Measurements from ENCODE around the gene IP6K2.
A peak's percentile ranks its signal among the peaks of the same experiment; 100 is the strongest.
"Not testable (repeated sequence)": the region's sequence is repeated elsewhere in the genome, so short reads cannot be mapped to it uniquely, and the experiment has no call there.

IP6K2 gene

DNA sequence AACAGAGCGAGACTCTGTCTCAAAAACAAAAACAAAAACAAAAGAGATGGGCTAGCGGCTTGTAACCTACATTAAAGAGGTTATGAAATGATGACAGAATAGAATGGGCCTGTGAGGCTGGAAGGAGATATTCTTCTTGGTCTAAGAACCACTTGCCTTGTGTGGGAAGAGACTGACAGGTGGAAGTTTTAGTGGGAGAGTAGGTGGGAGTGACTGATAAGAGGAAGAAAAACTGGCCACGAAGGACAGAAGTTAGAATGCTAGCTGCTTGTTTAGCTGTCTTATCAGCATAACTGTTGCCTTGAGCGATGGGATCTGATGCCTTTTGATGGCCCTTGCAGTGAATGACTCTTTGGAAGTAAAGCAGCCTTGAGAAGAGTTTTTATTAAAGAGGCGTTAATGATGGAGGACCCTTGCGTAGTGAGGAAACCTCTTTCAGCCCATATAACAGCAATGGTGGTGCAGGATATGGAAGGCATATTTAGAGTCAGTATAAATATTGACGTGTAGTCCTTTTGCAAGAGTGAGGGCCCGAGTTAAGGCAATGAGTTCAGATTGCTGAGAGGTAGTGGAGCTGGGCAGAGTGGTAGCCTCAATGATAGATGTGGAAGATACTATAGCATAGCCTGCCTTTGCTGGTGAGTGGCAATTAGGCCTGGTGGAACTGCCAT is 8.3 kb upstream of the IP6K2 start:
- DNase-seq, result not testable (repeated sequence)

DNA sequence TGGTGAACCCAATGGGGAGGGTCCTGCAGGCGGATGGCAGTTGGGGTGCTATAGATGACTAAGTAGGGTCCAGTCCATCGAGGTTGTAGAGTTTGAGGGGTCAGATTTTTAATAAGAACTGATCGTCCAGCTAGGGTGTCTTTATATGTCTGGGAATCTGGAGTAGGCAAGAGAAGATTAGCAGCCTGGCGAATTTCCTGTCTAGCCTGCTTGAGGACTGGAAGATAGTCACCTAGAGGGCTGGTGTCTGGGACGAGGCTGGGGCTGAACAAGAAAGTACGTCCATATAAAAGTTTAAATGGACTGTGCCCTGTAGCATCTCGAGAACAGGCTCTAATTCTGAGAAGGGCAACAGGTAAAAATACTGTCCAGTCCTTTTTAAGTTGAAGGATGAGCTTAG is 6.7 kb upstream of the IP6K2 start:
- DNase-seq, result no peak

DNA sequence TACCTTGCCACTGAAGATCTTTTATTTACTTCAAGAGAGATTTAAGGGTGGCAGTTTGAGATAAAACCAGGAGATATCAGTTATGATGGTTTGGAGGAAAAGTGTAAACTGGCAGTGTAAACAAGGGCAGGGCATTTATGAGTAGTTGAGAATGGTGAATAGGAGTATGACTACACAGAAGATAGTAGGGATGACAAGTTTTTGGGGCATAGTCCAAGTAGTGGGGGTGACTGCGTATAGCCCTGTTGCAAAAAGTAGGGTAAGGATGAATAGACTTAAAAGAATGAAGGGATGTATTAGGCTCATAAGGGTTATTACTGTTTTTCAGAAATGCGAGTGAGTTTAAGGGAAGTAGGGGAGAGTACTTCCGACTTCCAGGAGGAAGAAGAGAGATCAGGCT is 6.3 kb upstream of the IP6K2 start:
- DNase-seq, result not testable (repeated sequence)

DNA sequence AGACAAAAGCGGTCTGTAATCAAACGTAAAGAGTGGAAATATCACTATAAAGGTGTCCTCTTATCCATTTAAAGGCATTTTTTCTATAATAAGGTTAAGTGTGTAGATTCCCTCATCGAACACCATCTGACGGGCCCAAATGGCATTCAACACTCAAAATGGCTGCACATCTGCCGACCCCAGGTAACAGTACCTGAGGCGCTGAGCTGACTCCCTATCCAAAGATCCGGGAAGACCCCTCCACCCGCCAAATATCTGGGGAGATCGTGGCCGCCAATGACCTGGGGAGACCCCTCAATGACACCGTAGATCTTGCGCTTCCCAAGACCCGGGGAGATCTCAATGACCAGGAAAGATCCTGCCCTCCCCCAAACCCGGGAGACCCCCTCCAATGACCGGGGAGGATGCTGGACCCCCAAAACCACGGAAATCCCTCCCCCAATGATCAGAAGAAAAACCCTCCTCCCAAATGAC is 476 bp downstream of the IP6K2 start:
- DNase-seq, result peak; percentile 17

DNA sequence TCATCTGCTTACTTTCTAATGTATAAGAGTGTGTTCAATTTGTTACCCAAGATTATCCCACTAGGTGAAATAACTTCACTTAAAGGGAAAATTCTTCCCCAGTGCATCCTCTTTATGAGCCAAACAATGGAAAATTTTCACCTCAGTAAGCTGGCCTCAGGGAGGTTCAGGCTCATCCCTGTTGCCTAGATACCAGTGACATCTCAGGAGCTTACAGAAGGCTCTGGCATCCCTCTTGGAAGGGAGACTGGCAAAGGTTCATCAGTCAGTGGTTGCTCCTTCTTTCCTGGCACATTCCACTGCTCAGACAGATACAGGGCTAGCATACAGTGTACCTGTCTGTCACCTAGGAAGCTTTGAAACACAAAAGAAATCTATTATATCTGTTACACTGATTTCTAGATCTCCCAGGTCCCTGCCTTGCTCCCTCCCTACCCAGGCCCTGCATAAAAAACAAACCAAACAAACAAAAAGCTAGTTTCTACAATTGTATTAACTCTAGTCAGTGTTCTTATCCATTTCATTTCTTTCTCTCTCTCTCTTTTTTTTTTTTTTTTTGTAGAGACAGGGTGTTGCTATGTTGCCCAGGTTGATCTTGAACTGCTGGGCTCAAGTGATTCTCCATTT is 1.7 kb downstream of the IP6K2 start:
- peak; percentile 52 for DNase-seq

DNA sequence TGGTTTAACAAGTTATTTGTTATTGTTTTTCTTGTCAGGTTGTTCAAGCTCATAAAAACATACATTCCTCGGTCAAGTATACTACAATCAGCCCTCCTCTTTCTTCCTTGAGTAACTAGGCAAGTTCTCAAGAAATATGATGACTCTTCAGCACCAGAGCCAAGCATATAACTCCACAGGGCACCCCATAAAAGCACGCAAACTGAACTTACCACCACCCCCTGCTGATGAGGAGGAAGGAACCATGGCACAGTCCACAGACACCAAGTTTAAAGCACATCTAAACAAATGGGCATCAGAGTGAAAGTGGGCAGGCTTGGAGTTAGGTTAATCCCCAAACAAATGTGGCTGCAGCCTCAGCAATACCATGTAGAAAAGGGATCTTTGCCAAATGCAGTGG is 5.3 kb downstream of the IP6K2 start:
- no peak for DNase-seq

GRCh38 chr3:48709051-48709461 is 8.0 kb downstream of the IP6K2 start:
- peak; percentile 45 for DNase-seq

DNA sequence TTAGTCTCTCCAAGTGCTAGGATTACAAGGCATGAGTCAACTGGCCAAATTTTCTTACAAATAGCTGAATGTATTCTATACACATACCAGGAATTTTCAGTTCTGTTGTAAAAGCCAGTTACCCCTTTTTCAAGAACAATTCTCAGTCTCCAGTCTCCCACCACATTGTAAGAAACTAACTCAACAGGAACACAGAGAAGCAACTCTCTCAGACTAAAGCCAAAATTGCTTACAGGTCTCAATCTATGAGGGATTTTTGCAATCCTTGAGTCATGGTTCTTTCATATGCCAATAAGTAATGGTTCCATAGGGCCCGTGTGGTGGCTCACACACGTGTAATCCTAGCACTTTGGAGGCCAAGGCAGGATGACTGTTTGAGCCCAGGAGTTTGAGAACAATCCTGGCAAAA is 8.5 kb downstream of the IP6K2 start:
- peak; percentile 23 for DNase-seq

DNA sequence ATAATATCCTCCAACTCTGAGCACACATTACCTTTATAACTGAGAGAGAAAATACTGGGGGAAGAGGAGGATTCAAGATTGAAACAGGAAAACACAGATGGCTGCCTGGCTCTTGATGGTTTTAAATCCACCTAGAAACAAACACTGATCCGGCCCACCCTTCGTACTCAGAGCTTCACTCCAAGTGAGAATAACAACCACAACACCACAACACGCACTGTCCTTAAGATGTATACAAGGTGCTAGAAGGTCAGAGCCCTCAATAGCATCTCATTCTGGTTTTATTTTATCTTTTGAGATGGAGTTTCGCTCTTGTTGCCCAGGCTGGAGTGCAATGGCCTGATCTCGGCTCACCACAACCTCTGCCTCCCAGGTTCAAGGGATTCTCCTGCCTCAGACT is 9.9 kb downstream of the IP6K2 start:
- DNase-seq, result no peak

GRCh38 chr3:48702320-48702920 is 14.6 kb downstream of the IP6K2 start:
- DNase-seq, result no peak

DNA sequence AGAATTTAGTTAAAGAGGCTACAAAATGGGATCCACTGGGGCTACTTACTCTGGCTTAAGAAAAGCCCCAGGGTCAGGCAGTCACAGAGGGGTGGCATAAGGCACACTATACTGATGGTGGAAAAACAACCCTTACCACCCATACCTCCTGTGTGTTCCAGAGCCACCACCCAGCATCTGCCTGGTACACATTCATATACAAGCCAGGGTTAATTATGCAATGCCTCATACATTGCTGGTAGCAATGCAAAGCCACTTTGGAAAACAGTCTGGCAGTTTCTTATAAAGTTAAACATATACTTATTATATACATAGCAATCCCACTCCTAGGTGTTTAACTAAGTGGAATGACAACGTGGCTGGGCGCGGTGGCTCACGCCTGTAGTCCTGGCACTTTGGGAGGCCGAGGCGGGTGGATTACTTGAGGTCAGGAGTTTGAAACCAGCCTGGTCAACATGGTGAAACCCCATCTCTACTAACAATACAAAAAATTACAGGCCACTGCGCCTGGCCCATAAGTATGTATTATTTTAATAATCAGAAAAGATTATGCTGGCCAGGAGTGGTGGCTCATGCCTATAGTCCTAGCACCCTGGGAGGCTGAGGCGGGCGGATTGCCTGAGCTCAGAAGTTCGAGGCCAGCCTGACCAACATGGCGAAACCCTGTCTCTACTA is 16.2 kb downstream of the IP6K2 start:
- DNase-seq, result no peak

DNA sequence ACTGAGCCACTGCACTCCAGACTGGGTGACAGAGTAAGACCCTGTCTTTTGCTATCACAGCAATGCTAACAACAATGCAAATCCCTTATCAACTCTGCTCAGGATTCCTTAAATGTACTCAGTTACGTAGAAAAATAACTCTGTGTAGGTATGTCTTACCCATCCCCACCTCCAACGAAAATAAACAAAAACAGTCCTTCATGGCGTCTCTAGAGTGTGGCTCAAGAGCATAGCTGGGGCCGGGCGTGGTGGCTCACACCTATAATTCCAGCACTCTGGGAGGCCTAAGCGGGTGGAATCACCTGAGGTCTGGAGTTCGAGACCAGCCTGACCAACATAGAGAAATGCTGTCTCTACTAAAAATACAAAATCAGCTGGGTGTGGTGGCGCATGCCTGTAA is 18.1 kb downstream of the IP6K2 start:
- no peak for DNase-seq

DNA sequence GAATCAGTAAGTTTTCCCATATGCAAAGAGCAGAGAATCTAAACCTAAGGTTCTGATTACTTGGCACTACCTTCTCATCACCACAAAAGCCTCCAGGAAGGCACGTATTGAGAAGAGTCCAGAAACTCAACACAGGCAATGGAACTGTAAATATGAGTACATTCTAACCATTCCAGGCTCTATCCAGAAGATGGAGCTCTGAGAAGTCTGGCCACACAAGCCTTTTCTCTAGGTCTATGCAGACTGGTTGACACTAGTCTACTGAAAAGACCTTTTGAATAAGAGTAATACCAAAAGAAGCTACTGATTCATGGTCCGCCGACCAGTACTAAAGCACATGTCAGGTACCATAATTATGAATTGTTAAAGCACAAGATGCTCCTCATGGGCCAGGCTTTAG is 19.1 kb downstream of the IP6K2 start:
- no peak for DNase-seq

- no peak for DNase-seq
Observed at GRCh38 chr3:48696601-48697000, 20.4 kb downstream of the IP6K2 start.

DNA sequence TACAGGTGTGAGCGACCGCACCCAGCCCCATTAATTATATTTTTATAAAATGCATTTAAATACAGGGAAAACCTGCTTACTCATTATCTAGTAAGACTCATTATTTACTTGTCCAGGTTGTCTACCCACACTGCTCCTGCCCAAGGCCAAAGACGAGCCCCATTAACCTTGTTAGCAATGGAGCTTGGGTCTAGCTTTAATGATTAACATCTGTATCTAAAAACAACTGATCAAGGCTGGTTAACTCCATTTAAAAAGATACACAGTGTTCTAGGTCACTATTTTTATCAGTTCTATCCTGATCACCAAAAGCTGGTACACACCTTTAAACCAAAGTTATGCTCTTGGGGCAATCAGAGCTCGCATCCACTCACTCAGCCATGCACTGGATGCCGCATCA is 20.9 kb downstream of the IP6K2 start:
- peak; percentile 25 for DNase-seq

DNA sequence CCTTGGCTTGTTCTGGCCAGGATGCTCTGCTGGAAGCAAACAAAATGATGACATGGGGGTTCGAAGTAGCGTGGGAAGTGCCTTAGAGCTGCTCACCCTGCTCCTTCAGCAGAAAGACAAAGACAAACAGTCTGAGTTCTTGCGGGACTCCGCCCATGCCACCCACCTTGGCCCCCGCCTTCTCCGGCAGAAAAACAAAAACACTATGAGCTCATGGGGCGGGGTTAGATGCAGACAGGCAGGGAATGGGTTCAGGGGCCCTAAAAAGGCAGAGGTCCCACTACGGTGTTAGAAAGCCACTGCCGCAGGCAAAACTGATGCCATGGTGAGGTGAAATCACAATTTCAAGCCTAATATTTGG is 21.6 kb downstream of the IP6K2 start:
- DNase-seq, result peak; percentile 71

GRCh38 chr3:48694610-48695392 is 22.2 kb downstream of the IP6K2 start:
- DNase-seq, result peak; percentile 83

DNA sequence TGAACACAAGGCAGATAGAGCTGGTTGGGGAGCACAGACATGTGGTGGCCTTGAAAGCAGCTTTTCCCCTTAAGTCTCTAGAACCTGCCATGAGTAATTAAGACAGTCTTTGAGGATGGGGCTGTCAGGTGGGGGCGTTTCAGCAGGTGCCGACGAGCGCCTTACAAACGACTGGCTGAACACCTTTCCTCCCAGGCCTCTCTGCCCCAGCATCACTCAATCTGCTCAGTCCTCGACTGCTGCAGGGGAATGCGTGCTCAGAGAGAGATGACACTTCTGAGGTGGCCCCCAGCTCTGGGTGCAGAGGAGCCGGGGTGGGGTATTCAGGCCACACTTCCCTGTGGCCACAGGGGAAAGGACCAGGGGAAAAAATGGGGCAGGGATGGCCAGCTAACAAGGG is 23.2 kb downstream of the IP6K2 start:
- no peak for DNase-seq

DNA sequence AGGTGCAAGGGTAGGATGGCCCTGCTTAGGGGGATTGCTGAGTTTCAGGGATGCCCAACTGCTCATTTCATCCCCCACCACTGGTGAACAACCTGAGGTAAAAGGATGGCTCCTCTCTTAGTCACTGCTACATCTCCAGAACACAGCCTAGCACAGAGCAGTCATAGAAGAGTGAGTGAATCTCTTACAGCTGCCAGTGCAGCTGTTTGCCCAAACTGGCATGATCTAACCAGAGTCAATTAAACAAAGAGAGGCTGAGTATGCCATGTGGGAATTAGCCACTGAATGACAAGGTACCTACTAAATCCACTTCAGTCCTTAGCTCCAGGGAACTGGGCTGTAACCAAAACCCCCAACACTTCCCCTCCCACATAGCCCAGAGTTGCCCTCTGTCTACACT is 24.5 kb downstream of the IP6K2 start:
- no peak for DNase-seq

GRCh38 chr3:48690846-48691458 is 26.1 kb downstream of the IP6K2 start:
- DNase-seq, result no peak

- DNase-seq, result no peak
Observed at GRCh38 chr3:48689384-48689783, 27.6 kb downstream of the IP6K2 start.

DNA sequence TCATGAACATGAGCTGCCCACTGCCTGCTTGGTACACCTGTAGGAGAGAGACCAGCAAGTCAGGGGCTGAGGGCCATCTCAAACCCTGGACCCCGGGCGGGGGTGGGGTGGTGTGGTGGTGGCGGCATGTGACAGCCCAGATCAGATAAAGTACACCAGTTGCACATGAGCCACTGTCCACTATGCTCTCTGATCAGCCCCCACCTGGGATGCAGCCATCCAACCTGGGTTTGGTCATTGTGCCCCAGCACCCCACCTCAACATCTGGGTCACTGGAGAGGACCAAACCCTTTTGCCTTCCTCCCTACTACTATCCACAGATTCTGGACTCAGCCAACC is 28.3 kb downstream of the IP6K2 start:
- no peak for DNase-seq

Data from kidney glomerular epithelial cell (primary cell).